ENCODE measurements around the gene NEUROD1.

The NEUROD1 gene

GRCh38 chr2:181662287-181662686 is 18.0 kb downstream of the NEUROD1 start:
- CTCF ChIA-PET: interaction anchor here (0.5 to 1.4 kb wide), 3 partner anchors 16 to 908 kb away, joined by 3 to 4 read pairs (median 3); no protein-coding TSS in a partner anchor
- H3K27ac ChIP-seq (ENCODE audit: extremely low read depth, low read depth, low read length): no peak overlapping the region
- TF ChIP-seq ZNF112 (tag by site-specific recombination; IDR thresholded peaks at IDR 0.05) (no peak), ZNF529 (tag by site-specific recombination; IDR thresholded peaks at IDR 0.05; ENCODE audit: insufficient replicate concordance) (no peak), ZNF76 (tag by site-specific recombination; IDR thresholded peaks at IDR 0.05; ENCODE audit: borderline replicate concordance, low read depth) (no peak), ZNF488 (tag by site-specific recombination; IDR thresholded peaks at IDR 0.05) (no peak), ZNF521 (tag by site-specific recombination; IDR thresholded peaks at IDR 0.05) (no peak), ZNF558 (tag by site-specific recombination; IDR thresholded peaks at IDR 0.05) (no peak), ZBTB20 (tag by site-specific recombination; IDR thresholded peaks at IDR 0.05) (no peak), RBAK (tag by site-specific recombination; IDR thresholded peaks at IDR 0.05) (no peak), GLI4 (tag by site-specific recombination; IDR thresholded peaks at IDR 0.05) (no peak), ZNF792 (tag by site-specific recombination; IDR thresholded peaks at IDR 0.05) (no peak), ZNF658 (tag by site-specific recombination; IDR thresholded peaks at IDR 0.05) (no peak), OSR2 (tag by site-specific recombination; IDR thresholded peaks at IDR 0.05) (no peak), ZNF768 (tag by site-specific recombination; IDR thresholded peaks at IDR 0.05) (no peak), ZBTB8A (tag by site-specific recombination; IDR thresholded peaks at IDR 0.05) (no peak), ELK4 (IDR thresholded peaks at IDR 0.05; ENCODE audit: borderline replicate concordance, low read depth, low read length) (no peak), ZNF211 (tag by site-specific recombination; IDR thresholded peaks at IDR 0.05; ENCODE audit: low read depth) (no peak), ZNF350 (tag by site-specific recombination; IDR thresholded peaks at IDR 0.05) (no peak)
- no peaks in the 10 kb centered on the region for H3K36me3 ChIP-seq (ENCODE audit: control insufficient read depth in 2 of 2, insufficient read depth in 1 of 2, low read length in 2 of 2)
- H3K9me3 ChIP-seq (ENCODE audit: control insufficient read depth, insufficient read depth, low read depth, low read length): no peaks in the 10 kb centered on the region
- POLR2A ChIA-PET: no interaction called here
- H3K4me3 ChIP-seq (ENCODE audit: low read depth, low read length): no peak overlapping the region
- H3K4me1 ChIP-seq (ENCODE audit: control insufficient read depth, insufficient read depth, low read length): no peaks in the 10 kb centered on the region; the same call in 1 of the 2 replicates

- POLR2A ChIA-PET: no interaction called here
These were observed 20.1 kb downstream of the NEUROD1 start for GRCh38 chr2:181660181-181660580.

More at GRCh38 chr2:181660181-181660580, 20.1 kb downstream of the NEUROD1 start:
- no peaks in the 10 kb centered on the region for H3K36me3 ChIP-seq (ENCODE audit: control insufficient read depth in 2 of 2, insufficient read depth in 1 of 2, low read length in 2 of 2)
- CTCF ChIA-PET: interaction anchor here (0.7 kb wide), 1 partner anchor 18 kb away, joined by 3 read pairs; no protein-coding TSS in a partner anchor
- no peaks in the 10 kb centered on the region; the same call in 1 of the 2 replicates for H3K4me1 ChIP-seq (ENCODE audit: control insufficient read depth, insufficient read depth, low read length)
- H3K27ac ChIP-seq (ENCODE audit: extremely low read depth, low read depth, low read length): no peak overlapping the region
- no peak overlapping the region for H3K4me3 ChIP-seq (ENCODE audit: low read depth, low read length)
- no peaks in the 10 kb centered on the region for H3K9me3 ChIP-seq (ENCODE audit: control insufficient read depth, insufficient read depth, low read depth, low read length)
- TF ChIP-seq ZFP41 (tag by site-specific recombination; IDR thresholded peaks at IDR 0.05; ENCODE audit: borderline replicate concordance) (no peak), ZNF785 (tag by site-specific recombination; IDR thresholded peaks at IDR 0.05) (no peak), ZBTB1 (tag by site-specific recombination; IDR thresholded peaks at IDR 0.05) (no peak), SP3 (tag by site-specific recombination; IDR thresholded peaks at IDR 0.05) (no peak), ZNF280D (tag by site-specific recombination; IDR thresholded peaks at IDR 0.05) (no peak), BCL6B (tag by site-specific recombination; IDR thresholded peaks at IDR 0.05) (no peak), ZNF311 (tag by site-specific recombination; IDR thresholded peaks at IDR 0.05; ENCODE audit: borderline replicate concordance) (no peak), KLF10 (tag by site-specific recombination; IDR thresholded peaks at IDR 0.05) (no peak), ZNF48 (tag by site-specific recombination; IDR thresholded peaks at IDR 0.05) (no peak), ZNF26 (tag by site-specific recombination; IDR thresholded peaks at IDR 0.05) (no peak), ZFP3 (tag by site-specific recombination; IDR thresholded peaks at IDR 0.05; ENCODE audit: low read depth) (no peak)
